ENCODE measurements around the gene MTRF1. TPM values are rescaled to one million over a fixed set of nuclear protein-coding genes. Genes with fewer than 3 reads are reported as not detected.

The MTRF1 gene
- total and polyA plus RNA-seq, 10 donors = 10.6 to 17.8 (median 16.1) TPM

DNA sequence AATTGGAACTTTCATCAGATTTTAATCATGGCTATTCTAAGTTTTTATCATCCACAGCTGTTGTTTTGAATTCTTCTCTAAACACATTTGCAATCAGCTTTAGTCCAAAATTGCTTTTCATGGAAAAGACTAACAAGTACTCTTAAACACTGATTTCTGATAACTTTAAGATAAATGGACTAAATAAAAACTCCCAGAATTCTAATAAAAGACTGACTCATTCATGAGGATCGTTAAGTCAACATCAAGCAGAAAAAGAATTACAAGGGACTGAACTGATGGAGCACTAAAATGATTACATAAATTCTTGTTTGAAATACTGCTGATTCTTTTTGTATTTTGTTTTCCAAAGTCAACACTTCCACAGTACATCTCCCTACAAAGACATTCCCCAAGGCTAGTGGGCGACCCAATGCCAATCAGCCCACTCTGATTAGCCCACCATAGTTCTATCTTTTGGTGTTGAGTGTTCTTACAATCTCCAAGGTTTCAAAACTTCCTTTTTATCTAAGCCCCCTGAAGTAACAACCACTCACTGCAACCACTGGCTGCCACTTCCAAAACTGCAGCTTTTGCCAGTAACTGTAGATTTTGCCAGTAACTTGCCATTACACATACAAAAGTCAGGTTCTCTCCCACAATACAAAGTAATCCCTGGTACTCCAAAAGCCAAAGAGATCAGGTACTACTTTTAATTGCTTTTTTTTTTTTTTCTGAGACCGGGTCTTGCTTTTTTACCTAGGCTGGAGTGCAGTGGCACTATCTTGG lies 33.7 kb upstream of the MTRF1 start:
- Histone ChIP-seq H3K36me3 (no peaks in the 10 kb centered on the region), H3K9me3 (peaks cover 0 to 30% (median 16%) of the 10 kb centered on the region in 8 donors), H3K27me3 (replicated peaks in 1 of 7) (no peaks in the 10 kb centered on the region), H3K4me1 (no peaks in the 10 kb centered on the region), H3K4me3 (no peak overlapping the region), H3K27ac (no peak overlapping the region)
- WGBS, 5 donors = 84 to 96% (median 91%) methylated on average over 3 of the region's 3 CpGs
- no peak for TF ChIP-seq POLR2AphosphoS5 (IDR thresholded peaks at IDR 0.05)
- intact Hi-C loops (cut with DNase I; ENCODE audit: low total_unique reads) = no loop called here
- DNase-seq = no peak

DNA sequence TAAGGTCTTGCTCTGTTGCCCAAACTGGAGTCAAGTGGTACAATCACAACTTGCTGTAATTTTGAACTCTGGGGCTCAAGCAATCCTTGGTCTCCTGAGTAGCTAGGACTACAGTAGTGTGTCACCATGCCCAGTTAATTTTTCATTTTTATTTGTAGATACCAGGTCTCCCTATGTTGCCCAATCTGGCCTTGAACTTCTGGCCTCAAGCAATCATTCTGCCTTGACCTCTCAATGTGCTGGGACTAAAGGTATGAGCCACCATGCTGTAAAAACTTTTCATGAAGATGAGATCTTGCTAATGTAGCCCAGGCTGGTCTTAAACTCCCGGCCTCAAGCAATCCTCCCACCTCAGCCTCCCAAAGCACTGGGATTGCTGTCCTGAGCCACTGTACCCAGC lies 32.6 kb upstream of the MTRF1 start:
- no peaks in the 10 kb centered on the region for H3K36me3 ChIP-seq
- H3K9me3 ChIP-seq = peaks cover 0 to 40% (median 16%) of the 10 kb centered on the region in 8 donors
- intact Hi-C loops (cut with DNase I; ENCODE audit: low total_unique reads) = no loop called here
- WGBS, 5 donors = 83 to 100% (median 95%) methylated on average over 1 of the region's 1 CpG
- H3K27me3 ChIP-seq (replicated peaks in 1 of 7) = no peaks in the 10 kb centered on the region
- DNase-seq = no peak
- no peaks in the 10 kb centered on the region for H3K4me1 ChIP-seq
- TF ChIP-seq, protein P1, sequence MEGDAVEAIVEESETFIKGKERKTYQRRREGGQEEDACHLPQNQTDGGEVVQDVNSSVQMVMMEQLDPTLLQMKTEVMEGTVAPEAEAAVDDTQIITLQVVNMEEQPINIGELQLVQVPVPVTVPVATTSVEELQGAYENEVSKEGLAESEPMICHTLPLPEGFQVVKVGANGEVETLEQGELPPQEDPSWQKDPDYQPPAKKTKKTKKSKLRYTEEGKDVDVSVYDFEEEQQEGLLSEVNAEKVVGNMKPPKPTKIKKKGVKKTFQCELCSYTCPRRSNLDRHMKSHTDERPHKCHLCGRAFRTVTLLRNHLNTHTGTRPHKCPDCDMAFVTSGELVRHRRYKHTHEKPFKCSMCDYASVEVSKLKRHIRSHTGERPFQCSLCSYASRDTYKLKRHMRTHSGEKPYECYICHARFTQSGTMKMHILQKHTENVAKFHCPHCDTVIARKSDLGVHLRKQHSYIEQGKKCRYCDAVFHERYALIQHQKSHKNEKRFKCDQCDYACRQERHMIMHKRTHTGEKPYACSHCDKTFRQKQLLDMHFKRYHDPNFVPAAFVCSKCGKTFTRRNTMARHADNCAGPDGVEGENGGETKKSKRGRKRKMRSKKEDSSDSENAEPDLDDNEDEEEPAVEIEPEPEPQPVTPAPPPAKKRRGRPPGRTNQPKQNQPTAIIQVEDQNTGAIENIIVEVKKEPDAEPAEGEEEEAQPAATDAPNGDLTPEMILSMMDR (IDR thresholded peaks at IDR 0.05 in 8 of 11, conservative IDR thresholded peaks at IDR 0.05 in 3 of 11) = no peak
- no peak for TF ChIP-seq POLR2A (IDR thresholded peaks at IDR 0.05)
- TF ChIP-seq POLR2AphosphoS5 (IDR thresholded peaks at IDR 0.05) = no peak
- H3K27ac ChIP-seq = no peak overlapping the region
- no peak overlapping the region for H3K4me3 ChIP-seq

DNA sequence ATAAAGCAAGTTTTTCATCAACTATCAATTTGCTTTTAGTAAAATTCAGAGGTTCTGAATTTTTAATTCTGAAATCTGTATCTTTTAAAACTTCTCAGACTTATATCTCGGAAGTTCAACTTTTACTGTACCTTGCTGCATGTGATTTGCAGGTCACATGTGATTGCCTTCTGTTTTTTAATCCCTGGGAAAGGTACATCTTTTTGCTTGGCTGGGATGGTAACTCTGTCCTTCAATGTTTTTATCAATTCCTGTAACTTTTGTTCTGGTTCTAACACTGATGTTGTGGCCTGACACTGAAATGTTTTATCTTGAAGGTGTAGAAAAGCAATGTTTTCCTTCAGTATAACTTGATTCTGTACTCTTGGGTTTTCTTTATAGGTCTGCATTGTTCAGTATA lies 31.5 kb upstream of the MTRF1 start:
- no peak overlapping the region for H3K4me3 ChIP-seq
- WGBS, 5 donors = 85 to 98% (median 89%) methylated on average over 1 of the region's 1 CpG

DNA sequence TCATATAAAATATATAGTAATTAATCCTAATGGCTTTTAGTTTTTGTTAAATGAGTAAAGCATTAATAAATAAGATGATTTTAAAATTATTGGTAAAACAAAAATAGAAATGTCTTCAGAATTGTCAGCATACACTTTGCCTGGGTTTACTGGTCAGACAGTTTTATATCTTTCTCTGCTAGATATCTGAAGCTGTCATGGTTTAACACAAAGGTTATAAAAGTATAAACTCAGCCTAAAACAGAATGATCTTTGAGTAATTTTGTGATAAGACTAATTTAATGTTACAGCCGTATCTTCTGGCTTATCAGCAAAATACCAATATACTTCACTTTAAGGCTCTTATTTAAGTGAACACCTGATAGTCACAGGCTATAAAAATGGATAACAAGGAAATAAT lies 29.9 kb upstream of the MTRF1 start:
- peaks cover 0 to 40% (median 16%) of the 10 kb centered on the region in 8 donors for H3K9me3 ChIP-seq
- H3K27ac ChIP-seq = no peak overlapping the region
- no peaks in the 10 kb centered on the region for H3K27me3 ChIP-seq (replicated peaks in 1 of 7)
- TF ChIP-seq POLR2AphosphoS5 (IDR thresholded peaks at IDR 0.05) (no peak), POLR2A (IDR thresholded peaks at IDR 0.05) (no peak)
- TF ChIP-seq, protein P1 (IDR thresholded peaks at IDR 0.05 in 8 of 11, conservative IDR thresholded peaks at IDR 0.05 in 3 of 11) = no peak
- DNase-seq = no peak
- intact Hi-C loops (cut with DNase I; ENCODE audit: low total_unique reads) = no loop called here
- H3K4me1 ChIP-seq = no peaks in the 10 kb centered on the region
- WGBS, 5 donors = 85 to 96% (median 95%) methylated on average over 1 of the region's 1 CpG
- no peak overlapping the region for H3K4me3 ChIP-seq
- H3K36me3 ChIP-seq = no peaks in the 10 kb centered on the region

More for the DNA sequence above, 31.5 kb upstream of the MTRF1 start:
- H3K27me3 ChIP-seq (replicated peaks in 1 of 7) = no peaks in the 10 kb centered on the region
- TF ChIP-seq, protein P1 (IDR thresholded peaks at IDR 0.05 in 8 of 11, conservative IDR thresholded peaks at IDR 0.05 in 3 of 11) = no peak
- no peak for TF ChIP-seq POLR2A (IDR thresholded peaks at IDR 0.05)
- intact Hi-C loops (cut with DNase I; ENCODE audit: low total_unique reads) = no loop called here
- peaks cover 0 to 40% (median 16%) of the 10 kb centered on the region in 8 donors for H3K9me3 ChIP-seq
- DNase-seq = no peak
- no peaks in the 10 kb centered on the region for H3K36me3 ChIP-seq
- H3K27ac ChIP-seq = no peak overlapping the region
- H3K4me1 ChIP-seq = no peaks in the 10 kb centered on the region

Measured in spleen (tissue), 11 donors.